Gastrocnemius medialis (tissue), 4 donors: ENCODE data around the gene CYB561D1.

Source experiments
- CTCF ChIP-seq, 5 experiments: fragments of 450-650 bp in 3 of 5; fragments of 200-600 bp in 2 of 5; sonication (generic) in 2 of 5; IDR thresholded peaks in 4 of 5; conservative IDR thresholded peaks in 1 of 5; 1 replicate in 4 of 5; 2 replicates in 1 of 5; pipeline ENCODE4 v1.5.1; 2016 to 2019; ENCODE audit warnings: antibody characterized with exemption in 5 of 5, mild to moderate bottlenecking in 3 of 5, moderate library complexity in 3 of 5
- POLR2A ChIP-seq, 2 donors: fragments of 450-650 bp; IDR thresholded peaks; one replicate each; pipeline ENCODE4 v1.6.1; 2017; ENCODE audit warnings: antibody characterized with exemption in 2 of 2, mild to moderate bottlenecking in 2 of 2, moderate library complexity in 2 of 2

DNA sequence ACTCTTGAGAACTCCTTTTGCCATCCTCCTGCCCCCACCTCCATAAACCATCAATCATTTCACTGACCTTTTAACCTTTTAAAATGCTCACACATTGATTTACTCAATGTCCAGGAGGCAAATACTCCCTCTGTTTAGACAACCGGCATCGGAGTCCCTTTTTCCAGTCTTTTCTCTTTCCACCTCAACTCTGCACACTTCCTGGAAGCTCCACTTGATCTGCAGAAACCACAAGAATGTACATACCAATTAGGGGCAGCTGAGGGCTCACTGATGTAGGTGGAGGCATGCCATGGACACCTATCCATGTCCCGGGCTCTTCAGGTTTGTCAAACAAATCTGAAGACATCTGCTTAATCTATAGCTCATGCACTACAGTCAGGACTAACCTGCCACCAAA, 21.0 kb downstream of the CYB561D1 start:
- TF ChIP-seq CTCF (IDR thresholded peaks at IDR 0.05 in 4 of 5, conservative IDR thresholded peaks at IDR 0.05 in 1 of 5) (no peak), POLR2A (IDR thresholded peaks at IDR 0.05) (no peak)
